Measurements from ENCODE around the gene LCN12. TPM values are rescaled to one million over a fixed set of nuclear protein-coding genes. Genes with fewer than 3 reads are reported as not detected.

Gene LCN12
- total RNA-seq, 1 donor from 2014 or later: 2.3 TPM

DNA sequence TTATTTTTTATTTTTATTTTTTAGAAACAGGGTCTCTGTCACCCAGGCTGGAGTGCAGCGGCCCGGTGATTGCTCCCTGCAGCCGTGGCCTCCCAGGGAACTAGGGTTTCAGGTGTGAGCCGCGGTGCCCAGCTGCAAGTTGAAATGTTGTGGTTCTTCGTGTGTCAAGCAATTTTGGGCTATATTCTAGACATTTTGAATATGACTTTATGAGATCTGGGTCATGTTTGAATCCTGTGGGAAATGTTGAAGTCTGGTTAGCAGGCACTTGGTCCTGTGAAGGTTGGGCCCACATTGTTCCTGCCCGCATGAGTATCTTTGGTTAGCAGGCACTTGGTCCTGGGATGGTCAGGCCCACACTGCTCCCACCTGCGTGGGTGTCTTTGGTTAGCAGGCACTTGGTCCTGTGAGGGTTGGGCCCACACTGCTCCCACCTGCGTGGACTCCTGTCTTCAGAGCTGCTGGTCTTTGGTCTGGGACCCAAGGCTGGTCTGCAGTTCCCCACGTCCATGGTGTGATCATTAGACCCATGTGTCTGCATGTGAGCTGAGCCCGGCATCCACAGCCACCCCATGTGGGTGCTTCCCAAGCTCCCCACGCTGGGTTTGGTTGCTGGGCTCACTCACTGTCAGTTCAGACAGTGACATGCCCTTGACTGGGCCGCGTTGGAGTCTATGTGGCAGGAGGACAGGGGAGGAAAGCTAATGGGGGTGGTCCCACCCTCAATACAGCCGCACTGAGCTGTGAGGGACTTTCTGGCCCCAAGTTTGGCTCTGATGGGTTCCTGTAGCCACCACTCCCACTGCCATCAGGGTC lies 14.7 kb upstream of the LCN12 start:
- no peak for DNase-seq
- Mint-ChIP-seq H3K27ac (no peak overlapping the region), H3K9me3 (no peaks in the 10 kb centered on the region), H3K4me1 (peaks cover 7% of the 10 kb centered on the region), H3K4me3 (no peak overlapping the region), H3K36me3 (ENCODE audit: low read depth) (peaks cover 42% of the 10 kb centered on the region), H3K27me3 (no peaks in the 10 kb centered on the region)
- intact Hi-C loops (cut with micrococcal nuclease): no loop called here

DNA sequence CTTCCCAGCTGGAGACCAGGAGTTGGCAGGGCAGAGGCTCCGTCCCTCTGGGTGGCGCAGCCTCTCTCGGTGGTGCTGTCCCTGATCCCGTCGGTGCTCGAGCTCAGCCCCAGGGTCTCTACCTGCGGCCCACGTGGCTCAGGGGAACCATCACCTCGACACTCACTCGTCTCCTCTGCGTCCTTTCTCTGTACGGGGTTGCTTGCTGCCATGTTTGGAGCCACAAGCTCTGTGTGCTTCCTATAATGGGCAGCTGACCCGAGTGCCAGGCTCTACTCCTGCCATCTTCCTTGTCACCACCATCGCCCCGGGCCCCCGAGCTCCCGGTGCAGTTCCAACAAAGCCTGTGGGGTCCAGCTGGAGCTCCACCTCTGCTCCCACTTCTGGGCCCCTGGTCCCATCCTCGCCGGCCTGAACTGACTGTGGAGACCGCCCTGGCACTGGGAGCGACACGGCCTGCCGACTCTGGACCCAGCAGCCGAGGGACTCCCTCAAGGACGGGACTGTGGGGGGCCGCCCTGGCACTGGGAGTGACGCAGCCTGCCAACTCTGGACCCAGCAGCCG lies 12.6 kb upstream of the LCN12 start:
- H3K4me1 Mint-ChIP-seq: no peaks in the 10 kb centered on the region
- peak overlapping the region; percentile 22 for H3K27ac Mint-ChIP-seq
- H3K36me3 Mint-ChIP-seq (ENCODE audit: low read depth): peaks cover 36% of the 10 kb centered on the region
- intact Hi-C loops (cut with micrococcal nuclease): no loop called here
- no peak overlapping the region for H3K4me3 Mint-ChIP-seq
- no peaks in the 10 kb centered on the region for H3K27me3 Mint-ChIP-seq
- no peak for DNase-seq
- H3K9me3 Mint-ChIP-seq: no peaks in the 10 kb centered on the region

DNA sequence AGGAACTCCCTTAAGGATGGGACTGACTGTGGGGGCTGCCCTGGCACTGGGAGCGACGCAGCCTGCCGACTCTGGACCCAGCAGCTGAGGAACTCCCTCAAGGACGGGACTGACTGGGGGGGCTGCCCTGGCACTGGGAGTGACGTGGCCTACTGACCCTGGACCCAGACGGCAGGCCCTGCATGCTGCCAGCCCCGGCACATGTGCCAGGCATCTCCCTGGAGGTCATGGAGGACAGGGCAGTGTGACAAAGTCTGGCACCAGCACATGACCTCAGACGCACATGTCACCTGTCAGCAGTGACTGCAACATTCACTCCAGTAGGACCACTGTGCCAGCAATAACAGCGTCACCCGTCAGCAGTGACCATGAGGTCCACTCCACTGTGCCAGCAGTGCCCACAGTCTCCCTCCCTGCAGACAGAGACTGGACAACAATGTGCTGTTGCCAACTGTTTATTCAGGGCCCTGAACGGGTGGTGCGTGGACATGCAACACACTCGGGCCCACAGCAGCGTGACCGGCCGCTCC lies 12.0 kb upstream of the LCN12 start:
- Mint-ChIP-seq H3K9me3 (no peaks in the 10 kb centered on the region), H3K4me3 (no peak overlapping the region), H3K27me3 (no peaks in the 10 kb centered on the region), H3K4me1 (peaks cover 3% of the 10 kb centered on the region), H3K36me3 (ENCODE audit: low read depth) (peaks cover 32% of the 10 kb centered on the region), H3K27ac (no peak overlapping the region)
- DNase-seq: no peak
- intact Hi-C loops (cut with micrococcal nuclease): no loop called here

DNA sequence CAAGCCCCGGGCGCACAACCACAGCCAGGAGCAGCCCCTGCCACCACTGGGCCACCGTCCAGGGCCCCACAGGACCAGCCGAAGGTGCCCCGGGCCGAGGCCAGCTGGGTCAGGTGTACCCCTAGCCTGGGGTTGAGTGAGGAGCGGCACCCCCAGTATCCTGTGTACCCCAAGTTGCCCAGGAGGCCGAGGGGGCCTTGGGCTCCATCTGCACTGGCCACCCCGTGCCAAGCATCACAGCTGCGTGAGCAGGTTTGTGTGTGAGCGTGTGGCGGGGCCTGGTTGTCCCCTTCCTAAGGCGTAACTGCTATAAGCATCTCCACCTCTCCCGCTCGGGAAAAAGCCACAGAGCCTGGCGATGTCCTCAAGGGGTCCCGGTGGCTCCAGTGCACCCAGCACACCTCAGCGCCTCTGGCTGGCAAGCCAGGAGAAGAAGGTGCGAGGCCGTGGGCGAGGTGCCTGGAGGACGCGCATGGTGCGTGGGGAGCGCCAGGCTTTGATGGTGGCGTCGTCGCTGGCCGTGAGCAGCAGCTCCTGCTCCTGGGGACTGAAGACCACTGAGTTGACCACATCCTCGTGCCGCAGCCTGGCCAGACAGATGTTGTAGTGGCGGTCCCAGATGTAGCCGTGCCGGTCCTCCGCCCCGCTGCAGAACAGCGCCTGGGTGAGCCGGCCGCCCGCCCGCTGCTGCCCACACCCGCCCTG lies 11.4 kb upstream of the LCN12 start:
- Mint-ChIP-seq H3K27me3 (no peaks in the 10 kb centered on the region), H3K27ac (no peak overlapping the region), H3K9me3 (no peaks in the 10 kb centered on the region), H3K4me3 (no peak overlapping the region), H3K4me1 (peaks cover 3% of the 10 kb centered on the region), H3K36me3 (ENCODE audit: low read depth) (peaks cover 30% of the 10 kb centered on the region)
- intact Hi-C loops (cut with micrococcal nuclease): no loop called here
- no peak for DNase-seq

DNA sequence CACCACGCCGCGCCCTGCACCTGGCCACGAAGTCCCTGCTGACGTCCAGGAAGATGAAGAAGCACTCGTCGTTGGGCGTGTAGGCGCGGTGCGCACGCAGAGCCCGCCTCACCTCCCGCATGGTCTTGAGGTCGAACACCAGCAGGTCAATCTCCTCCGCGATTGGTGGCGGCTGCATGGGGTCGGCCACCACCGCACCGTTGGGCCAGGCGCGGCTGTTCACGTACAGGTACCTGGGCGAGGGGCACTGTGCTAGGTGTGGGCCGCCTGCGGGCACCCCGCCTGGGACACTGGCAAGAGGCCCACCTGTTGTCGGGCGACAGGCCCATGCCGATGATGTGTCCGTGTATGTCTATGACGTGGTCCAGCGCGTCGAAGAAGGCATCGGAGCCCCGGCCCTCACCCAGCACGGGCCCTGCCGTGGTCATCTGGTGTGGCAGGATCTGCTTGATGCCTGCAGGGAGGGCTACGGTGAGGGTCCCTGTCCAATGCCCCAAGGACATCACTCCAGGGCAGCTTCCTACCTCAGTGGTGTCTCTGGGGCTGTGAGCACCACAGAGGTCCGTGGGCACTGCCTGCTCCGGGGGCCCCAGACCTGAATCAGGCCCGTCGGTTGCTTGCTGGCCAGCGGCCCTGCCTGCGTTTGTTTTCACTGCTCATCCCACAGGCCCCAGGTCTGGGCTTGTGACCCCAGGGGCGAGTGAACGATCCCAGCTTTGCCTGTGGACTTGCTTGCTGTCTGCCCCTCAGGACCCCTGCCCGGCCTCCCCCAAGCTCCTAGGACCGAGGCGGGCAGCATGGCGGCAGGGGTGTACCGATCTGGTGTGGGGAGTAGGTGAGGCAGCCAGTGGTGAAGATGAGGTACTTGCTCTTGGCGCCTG lies 10.6 kb upstream of the LCN12 start:
- H3K27me3 Mint-ChIP-seq: no peaks in the 10 kb centered on the region
- H3K4me1 Mint-ChIP-seq: peaks cover 3% of the 10 kb centered on the region
- intact Hi-C loops (cut with micrococcal nuclease): no loop called here
- H3K9me3 Mint-ChIP-seq: no peaks in the 10 kb centered on the region
- no peak overlapping the region for H3K4me3 Mint-ChIP-seq
- H3K27ac Mint-ChIP-seq: no peak overlapping the region
- peak; percentile 61 for DNase-seq
- H3K36me3 Mint-ChIP-seq (ENCODE audit: low read depth): peaks cover 25% of the 10 kb centered on the region

DNA sequence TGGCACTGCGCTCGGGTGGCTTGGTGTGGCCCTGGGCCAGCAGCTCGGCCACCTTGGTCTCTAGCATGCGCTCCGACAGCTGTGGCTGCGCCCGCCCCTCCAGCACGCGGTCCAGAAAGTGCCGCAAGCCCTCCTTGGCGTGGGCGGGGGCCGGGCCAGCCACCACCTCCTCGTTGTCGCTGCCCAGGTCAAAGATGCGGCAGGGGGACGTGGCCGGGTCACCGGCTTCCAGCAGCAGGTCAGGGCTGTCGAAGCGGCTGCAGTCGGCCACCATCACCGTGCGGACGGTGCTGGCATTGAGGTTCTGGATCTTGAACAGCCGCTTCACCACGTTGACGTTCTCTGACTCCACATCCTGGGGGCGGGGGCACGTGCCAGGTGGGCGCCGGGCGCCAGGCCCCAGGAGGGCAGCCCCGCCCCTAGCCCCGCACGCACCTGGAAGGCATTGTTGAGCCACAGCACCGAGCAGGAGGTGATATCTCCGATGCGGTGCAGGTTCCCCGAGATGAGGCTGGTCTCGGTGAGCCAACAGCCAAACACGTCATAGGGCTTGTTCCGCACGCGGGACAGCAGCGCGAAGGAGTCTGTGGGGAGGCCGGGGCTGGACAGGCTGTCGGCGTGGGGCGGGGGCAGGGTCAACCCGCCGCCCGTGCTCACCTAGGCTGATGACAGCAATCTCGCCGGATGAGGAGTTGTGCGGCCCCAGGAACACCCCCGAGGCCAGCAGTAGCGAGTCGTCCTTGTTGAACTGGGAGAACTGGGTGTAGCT lies 9.8 kb upstream of the LCN12 start:
- intact Hi-C loops (cut with micrococcal nuclease): no loop called here
- Mint-ChIP-seq H3K27me3 (no peaks in the 10 kb centered on the region), H3K4me3 (peak overlapping the region; percentile 83), H3K9me3 (no peaks in the 10 kb centered on the region), H3K4me1 (peaks cover 3% of the 10 kb centered on the region), H3K36me3 (ENCODE audit: low read depth) (peaks cover 21% of the 10 kb centered on the region), H3K27ac (peak overlapping the region; percentile 8)
- DNase-seq: peak; percentile 60

DNA sequence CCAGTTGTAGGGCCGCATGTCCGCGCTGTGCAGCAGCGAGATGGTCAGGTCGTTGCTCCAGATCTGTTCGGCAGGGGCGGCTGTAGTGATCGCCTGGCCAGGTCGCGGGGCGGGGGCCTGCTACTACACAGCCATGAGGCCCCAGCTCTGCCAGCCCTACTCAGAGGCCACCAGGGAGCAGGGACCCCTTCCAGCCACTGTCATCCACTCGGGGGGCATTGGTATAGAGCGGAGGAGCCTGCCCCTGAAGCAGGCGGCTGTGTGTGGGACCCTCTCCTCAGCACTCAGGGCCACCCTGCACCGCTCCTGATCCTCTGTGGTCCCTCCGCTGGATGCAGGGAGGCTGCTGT lies 9.2 kb upstream of the LCN12 start:
- H3K27ac Mint-ChIP-seq: peak overlapping the region; percentile 8
- DNase-seq: no peak
- H3K4me3 Mint-ChIP-seq: peak overlapping the region; percentile 83
- H3K27me3 Mint-ChIP-seq: no peaks in the 10 kb centered on the region
- intact Hi-C loops (cut with micrococcal nuclease): no loop called here
- peaks cover 18% of the 10 kb centered on the region for H3K36me3 Mint-ChIP-seq (ENCODE audit: low read depth)
- H3K4me1 Mint-ChIP-seq: peaks cover 3% of the 10 kb centered on the region
- no peaks in the 10 kb centered on the region for H3K9me3 Mint-ChIP-seq

DNA sequence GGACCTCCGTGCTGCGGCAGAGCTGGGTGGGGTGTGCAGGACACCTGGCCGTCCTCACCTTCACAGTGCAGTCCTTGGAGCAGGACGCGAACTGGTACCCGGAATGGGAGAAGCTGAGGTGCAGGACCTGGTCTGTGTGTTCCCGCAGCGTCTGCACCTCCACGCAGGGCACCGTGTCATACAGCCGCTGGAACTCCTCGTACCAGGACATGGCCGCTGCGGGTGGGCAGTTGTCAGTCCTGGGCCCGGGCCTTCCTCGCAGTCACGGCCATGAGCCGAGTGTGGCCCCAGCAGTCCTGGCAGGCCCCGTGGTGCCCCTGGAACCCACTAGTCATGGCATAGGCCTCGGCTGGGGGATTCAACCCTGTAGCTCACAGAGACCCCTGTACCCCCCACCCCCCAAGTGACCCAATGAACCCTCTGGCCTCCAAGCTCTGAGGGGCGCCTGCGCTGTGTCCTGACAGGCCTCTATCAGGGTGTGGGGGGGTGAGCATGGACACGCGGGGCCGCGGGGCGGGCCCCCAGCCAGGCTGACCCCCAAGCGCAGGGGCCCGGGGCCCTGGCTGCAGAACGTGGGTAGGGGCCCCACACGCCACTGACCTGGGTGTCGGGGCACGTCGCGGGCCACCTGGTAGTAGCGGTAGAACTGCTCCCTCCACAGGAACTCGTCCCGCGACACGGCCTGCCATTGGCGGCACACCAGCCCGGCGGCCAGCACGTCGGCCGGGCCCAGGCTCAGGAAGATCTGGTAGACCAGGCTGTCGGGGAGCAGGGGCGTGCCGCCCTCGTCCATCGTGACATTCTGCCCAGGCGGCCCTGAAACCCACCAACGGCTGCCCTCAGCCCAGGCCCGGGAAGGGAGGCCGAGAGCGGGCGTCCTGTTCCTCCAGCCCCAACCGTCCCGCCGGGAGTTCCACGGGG lies 8.5 kb upstream of the LCN12 start:
- Mint-ChIP-seq H3K27ac (peak overlapping the region; percentile 82), H3K4me3 (peak overlapping the region; percentile 83), H3K9me3 (no peaks in the 10 kb centered on the region), H3K4me1 (peaks cover 3% of the 10 kb centered on the region), H3K36me3 (ENCODE audit: low read depth) (peaks cover 16% of the 10 kb centered on the region), H3K27me3 (no peaks in the 10 kb centered on the region)
- DNase-seq: peak; percentile 85
- intact Hi-C loops (cut with micrococcal nuclease): loop anchor here (1.0 kb wide), 4 partner anchors 41 to 94 kb away; partner anchors contain the start of genes PAXX, PHPT1 and TRAF2

DNA sequence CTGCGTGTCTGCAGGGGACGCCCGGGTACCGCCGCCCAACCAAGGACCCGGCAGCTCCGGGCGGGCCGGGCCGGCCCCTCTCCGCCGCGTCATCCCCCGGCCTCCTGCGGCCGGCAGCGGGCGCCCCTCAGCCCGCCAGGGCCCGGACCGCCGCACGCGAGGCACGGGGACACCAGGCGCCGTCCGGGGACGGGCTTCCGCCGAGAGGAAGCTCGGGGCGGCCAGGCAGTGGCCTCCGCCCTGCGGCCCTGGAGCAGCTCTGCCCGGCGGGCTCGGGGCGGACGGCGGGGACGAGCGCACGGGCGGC lies 7.9 kb upstream of the LCN12 start:
- Mint-ChIP-seq H3K4me3 (peak overlapping the region; percentile 83), H3K9me3 (no peaks in the 10 kb centered on the region), H3K36me3 (ENCODE audit: low read depth) (peaks cover 12% of the 10 kb centered on the region), H3K27ac (no peak overlapping the region), H3K4me1 (peaks cover 3% of the 10 kb centered on the region), H3K27me3 (no peaks in the 10 kb centered on the region)
- intact Hi-C loops (cut with micrococcal nuclease): loop anchor here (1.0 kb wide), 4 partner anchors 42 to 95 kb away; partner anchors contain the start of genes PAXX, PHPT1 and TRAF2
- DNase-seq: no peak

DNA sequence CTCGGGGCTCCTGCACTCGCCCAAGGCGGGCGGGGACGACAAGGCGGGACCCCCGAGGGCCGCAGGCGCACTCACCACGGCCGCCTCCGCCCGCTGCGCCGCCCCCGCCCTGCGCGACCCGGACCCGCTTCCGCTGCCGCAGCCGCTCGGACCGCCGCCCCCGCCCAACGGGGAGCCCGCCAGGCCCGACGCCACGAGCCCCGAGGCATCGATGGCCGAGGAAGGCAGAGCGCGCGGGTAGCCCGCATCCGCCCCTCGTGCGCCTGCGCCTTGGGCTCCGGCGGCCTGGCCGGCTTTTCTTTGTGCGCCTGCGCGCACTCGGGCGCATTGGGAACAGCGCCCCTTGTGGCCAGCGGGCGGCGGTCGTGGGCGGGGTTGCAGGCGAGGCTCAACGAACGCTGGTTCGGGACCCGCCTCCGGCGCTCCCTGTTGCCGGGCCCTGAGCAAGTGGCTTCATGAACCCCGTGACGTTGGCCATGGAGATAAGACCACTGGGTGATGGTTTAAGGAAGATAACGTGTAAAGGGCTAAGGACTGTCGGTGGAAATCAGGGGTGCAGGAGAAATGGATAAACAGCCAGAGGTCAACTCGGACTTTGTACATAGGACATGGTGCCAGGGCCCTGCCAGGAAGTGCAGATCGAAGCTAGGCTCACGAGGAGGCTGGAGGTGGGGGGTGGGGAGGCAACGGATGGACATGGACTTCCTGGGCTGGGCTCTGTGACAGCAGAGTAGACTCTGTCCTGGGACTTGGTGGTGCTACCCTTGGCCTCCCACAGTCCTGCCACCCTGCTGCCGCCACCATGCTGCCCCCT lies 7.3 kb upstream of the LCN12 start, which contains the start of the genes C8G and FBXW5:
Gene C8G (plus strand): TSS at position 725 of the 814 bp plus-strand sequence. CDS start 78 bp downstream, at position 803.
Gene FBXW5 (minus strand): TSS at position 220 of the 814 bp plus-strand sequence. CDS start 655 bp downstream, outside the sequence.
- DNase-seq: peak; percentile 99
- Mint-ChIP-seq H3K4me1 (peaks cover 3% of the 10 kb centered on the region), H3K27ac (peak within 1 kb of the TSS; percentile 87), H3K27me3 (no peaks in the 10 kb centered on the region), H3K4me3 (peak within 1 kb of the TSS; percentile 83), H3K9me3 (no peaks in the 10 kb centered on the region), H3K36me3 (ENCODE audit: low read depth) (peaks cover 12% of the 10 kb centered on the region)
- intact Hi-C loops (cut with micrococcal nuclease): loop anchor here (1.0 kb wide), 4 partner anchors 42 to 95 kb away; partner anchors contain the start of genes PAXX, PHPT1 and TRAF2

Measured in activated CD4-positive, alpha-beta T cell treated with anti-CD3 and anti-CD28 coated beads, Interleukin-2, amount 10 ng/mL, durations not matched to agents 24 days and 14 days (primary cell).